K562 (cell line): ENCODE results near the gene THOP1. TPM values are rescaled to one million over a fixed set of nuclear protein-coding genes. Genes with fewer than 3 reads are reported as not detected.

Experiments
- BCL6 ChIP-seq: fragments of 250-450 bp; sonication (Bioruptor Pico); IDR thresholded peaks from 2 replicates; pipeline ENCODE4 v1.4.0; 2020
- CXXC5 ChIP-seq: fragments of 250-450 bp; sonication (Bioruptor Pico); IDR thresholded peaks from 2 replicates; pipeline ENCODE4 v1.8.0; 2022; ENCODE audit warnings: inconsistent platforms, mild to moderate bottlenecking, moderate library complexity
- GATAD2A ChIP-seq: fragments of 450-650 bp; IDR thresholded peaks from 2 replicates; pipeline ENCODE4 v1.6.1; 2017
- KAT7 ChIP-seq: sonication (generic); formaldehyde crosslinking; IDR thresholded peaks from 2 replicates; pipeline ENCODE4 v1.8.0; 2022; ENCODE audit warnings: missing genetic modification reagents, mild to moderate bottlenecking, borderline replicate concordance
- KDM2B ChIP-seq: fragments of 250-450 bp; sonication (Bioruptor Pico); IDR thresholded peaks from 2 replicates; pipeline ENCODE4 v1.8.0; 2021; ENCODE audit warnings: mild to moderate bottlenecking, moderate library complexity
- PHF8 ChIP-seq: fragments of 200-600 bp; sonication (generic); IDR thresholded peaks from 2 replicates; pipeline ENCODE4 v1.6.1; 2012; ENCODE audit warnings: mixed run types, mild to moderate bottlenecking, inconsistent platforms, low read length, moderate library complexity, borderline replicate concordance
- RBM25 ChIP-seq: fragments of 200-400 bp; formaldehyde crosslinking; IDR thresholded peaks from 2 replicates; pipeline ENCODE4 v1.6.1; 2018; ENCODE audit warnings: low read length, low read depth, moderate library complexity; ENCODE audit not compliant: severe bottlenecking
- SMARCB1 ChIP-seq: IDR thresholded peaks from 2 replicates; pipeline ENCODE4 v1.6.1; 2011; ENCODE audit warnings: improper control_type of control experiment, low read depth; ENCODE audit not compliant: insufficient read length
- TAF1 ChIP-seq: IDR thresholded peaks from 2 replicates; pipeline ENCODE4 v1.6.1; 2011; ENCODE audit warnings: mild to moderate bottlenecking, low read length, moderate library complexity; ENCODE audit not compliant: insufficient read depth, control insufficient read depth, severe bottlenecking; ENCODE audit errors: extremely low read depth
- polyA plus RNA-seq, 8 experiments: library from polyadenylated mRNA; depleted of rRNA in 4 of 8; stranded (reverse) in 5 of 8; unstranded in 3 of 8; fragments of >200 nt; fragmentation: Nextera tagmentation in 2 of 8; fragmentation: Illumina TruSeq in 1 of 8; extraction: Ambion mirVana in 2 of 8; extraction: Trizol in 1 of 8; gene quantifications; 2 replicates each; pipeline versions ENCODE4 v1.2.1 to v1.2.3, GENCODE V29; 2011 to 2014; ENCODE audit warnings: inconsistent platforms in 1 of 8, missing spikeins in 1 of 8
- total RNA-seq, 7 experiments: library from RNA; depleted of rRNA in 6 of 7; stranded (reverse); fragments of >200 nt in 6 of 7; fragmentation: Illumina TruSeq in 2 of 7; extraction: Trizol in 2 of 7; gene quantifications; 2 replicates each; pipeline versions ENCODE4 v1.2.1 to v1.2.3, GENCODE V29; 2011 to 2021; ENCODE audit warnings: low replicate concordance in 1 of 7
- TF ChIP-seq, protein P1 (sequence below): fragments of 250-450 bp; sonication (Bioruptor Pico); IDR thresholded peaks from 2 replicates; pipeline ENCODE4 v1.4.0; 2020; ENCODE audit warnings: mild to moderate bottlenecking
- TF ChIP-seq, protein P2 (sequence below): sonication (generic); formaldehyde crosslinking; IDR thresholded peaks from 2 replicates; pipeline ENCODE4 v1.8.1; 2023; ENCODE audit warnings: mild to moderate bottlenecking, missing genetic modification reagents

The THOP1 gene
- total and polyA plus RNA-seq, 9 of the 15 experiments (the other 6 are each of a cell fraction or from before 2014, with no cell fraction given) = 1.3 to 255 (median 96.1) TPM

DNA sequence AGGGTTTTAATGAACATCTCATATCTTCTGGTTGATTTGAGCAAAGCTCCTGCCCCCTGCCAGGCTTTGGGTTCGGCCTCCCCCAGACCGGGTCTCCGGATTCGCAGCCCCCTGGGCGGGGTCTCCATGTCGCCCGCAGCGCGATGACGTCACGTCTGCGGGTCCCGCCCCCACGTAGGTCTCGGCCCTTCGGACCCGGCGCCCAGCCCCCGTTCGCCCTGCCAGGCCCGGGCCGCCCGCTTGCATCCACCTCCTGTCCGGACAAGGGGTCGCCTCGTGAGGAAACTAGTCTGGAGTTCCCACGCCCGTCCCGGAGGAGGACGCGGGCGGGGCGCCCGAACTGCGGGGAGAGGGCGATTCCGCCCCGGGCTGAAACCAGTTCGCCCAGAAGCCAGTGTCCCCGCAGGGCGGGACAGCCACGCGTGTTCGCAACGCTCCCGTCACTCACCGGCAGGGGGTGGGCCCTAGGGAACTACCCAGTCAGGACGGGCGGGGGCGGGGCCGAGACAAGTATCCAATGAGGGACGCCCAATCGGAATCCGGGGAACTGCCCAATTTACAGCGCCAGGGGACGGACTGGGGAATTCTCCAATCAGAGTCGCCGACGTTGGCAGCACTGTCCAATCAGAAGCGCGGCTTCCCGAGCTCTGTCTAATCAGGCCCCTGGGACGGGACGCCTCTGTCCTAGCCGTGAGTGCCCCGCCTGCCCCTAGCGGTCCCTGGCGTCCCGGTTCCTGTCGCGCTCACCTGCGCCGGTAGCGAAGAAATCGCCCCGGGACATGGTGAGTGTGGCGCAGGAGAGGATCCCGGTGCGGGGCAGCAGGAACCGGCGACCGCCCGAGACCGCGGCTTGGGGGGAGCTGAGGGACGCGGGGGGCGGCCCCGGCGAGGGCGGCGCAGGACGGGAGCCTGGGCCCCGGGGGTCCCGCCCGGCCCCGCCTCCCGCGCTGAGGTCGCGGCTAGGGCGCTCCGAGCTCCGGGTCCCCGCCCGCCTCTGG, 55.8 kb downstream of the THOP1 start, which contains the start of gene ZNF555 (continued):
- TF ChIP-seq TAF1 (peak; percentile 70), BCL6 (CRISPR knock-in tag) (no peak), KDM2B (CRISPR knock-in tag) (peak; percentile 82; the same call in 1 of the 2 replicates), RBM25 (peak; percentile 95), CXXC5 (peak; percentile 97), GATAD2A (peak; percentile 100), KAT7 (CRISPR knock-in tag) (0 out of 2 replicates have a peak, but pooled peaks have one; percentile 39), SMARCB1 (no peak), PHF8 (peak; percentile 72; the same call in 1 of the 2 replicates)
- TF ChIP-seq, protein P1, sequence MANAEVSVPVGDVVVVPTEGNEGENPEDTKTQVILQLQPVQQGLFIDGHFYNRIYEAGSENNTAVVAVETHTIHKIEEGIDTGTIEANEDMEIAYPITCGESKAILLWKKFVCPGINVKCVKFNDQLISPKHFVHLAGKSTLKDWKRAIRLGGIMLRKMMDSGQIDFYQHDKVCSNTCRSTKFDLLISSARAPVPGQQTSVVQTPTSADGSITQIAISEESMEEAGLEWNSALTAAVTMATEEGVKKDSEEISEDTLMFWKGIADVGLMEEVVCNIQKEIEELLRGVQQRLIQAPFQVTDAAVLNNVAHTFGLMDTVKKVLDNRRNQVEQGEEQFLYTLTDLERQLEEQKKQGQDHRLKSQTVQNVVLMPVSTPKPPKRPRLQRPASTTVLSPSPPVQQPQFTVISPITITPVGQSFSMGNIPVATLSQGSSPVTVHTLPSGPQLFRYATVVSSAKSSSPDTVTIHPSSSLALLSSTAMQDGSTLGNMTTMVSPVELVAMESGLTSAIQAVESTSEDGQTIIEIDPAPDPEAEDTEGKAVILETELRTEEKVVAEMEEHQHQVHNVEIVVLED (CRISPR knock-in tag) = peak; percentile 78
- TF ChIP-seq, protein P2, sequence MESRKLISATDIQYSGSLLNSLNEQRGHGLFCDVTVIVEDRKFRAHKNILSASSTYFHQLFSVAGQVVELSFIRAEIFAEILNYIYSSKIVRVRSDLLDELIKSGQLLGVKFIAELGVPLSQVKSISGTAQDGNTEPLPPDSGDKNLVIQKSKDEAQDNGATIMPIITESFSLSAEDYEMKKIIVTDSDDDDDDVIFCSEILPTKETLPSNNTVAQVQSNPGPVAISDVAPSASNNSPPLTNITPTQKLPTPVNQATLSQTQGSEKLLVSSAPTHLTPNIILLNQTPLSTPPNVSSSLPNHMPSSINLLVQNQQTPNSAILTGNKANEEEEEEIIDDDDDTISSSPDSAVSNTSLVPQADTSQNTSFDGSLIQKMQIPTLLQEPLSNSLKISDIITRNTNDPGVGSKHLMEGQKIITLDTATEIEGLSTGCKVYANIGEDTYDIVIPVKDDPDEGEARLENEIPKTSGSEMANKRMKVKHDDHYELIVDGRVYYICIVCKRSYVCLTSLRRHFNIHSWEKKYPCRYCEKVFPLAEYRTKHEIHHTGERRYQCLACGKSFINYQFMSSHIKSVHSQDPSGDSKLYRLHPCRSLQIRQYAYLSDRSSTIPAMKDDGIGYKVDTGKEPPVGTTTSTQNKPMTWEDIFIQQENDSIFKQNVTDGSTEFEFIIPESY (CRISPR knock-in tag) = peak; percentile 88
